ENCODE results near the gene RRBP1. TPM values are rescaled to one million over a fixed set of nuclear protein-coding genes. Genes with fewer than 3 reads are reported as not detected.

The RRBP1 gene
- total RNA-seq, 3 donors from 2014 or later: 210 to 402 (median 377) TPM

DNA sequence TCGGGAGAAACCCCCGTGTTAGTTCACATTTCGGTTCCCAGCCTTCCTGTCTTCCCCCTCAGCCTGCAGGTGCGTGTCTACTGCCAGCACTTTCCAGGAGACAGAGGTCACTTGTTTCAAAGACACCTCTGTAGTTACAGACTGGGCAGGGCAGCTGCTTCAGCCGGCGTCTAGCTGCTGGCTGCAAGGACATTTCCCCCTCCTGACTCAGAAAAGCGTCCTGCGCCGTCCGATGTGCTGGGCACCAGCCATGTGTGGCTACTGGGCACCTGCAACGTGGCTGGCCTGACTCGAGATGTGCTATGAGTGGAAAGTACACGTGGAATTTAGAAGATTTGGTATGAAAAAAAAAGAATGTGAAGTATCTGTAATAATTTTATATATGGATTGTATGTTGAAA lies 37.6 kb downstream of the RRBP1 start:
- ATAC-seq (peak; percentile 69), DNase-seq (peak; percentile 37 to 65 (median 62))
- Histone ChIP-seq H3K4me3 (no peak overlapping the region), H3K4me1 (ENCODE audit: low read depth) (peaks cover 51% of the 10 kb centered on the region), H3K36me3 (ENCODE audit: low read depth) (peaks cover 13% of the 10 kb centered on the region), H3K9me3 (no peaks in the 10 kb centered on the region)
- TF ChIP-seq, protein P1, sequence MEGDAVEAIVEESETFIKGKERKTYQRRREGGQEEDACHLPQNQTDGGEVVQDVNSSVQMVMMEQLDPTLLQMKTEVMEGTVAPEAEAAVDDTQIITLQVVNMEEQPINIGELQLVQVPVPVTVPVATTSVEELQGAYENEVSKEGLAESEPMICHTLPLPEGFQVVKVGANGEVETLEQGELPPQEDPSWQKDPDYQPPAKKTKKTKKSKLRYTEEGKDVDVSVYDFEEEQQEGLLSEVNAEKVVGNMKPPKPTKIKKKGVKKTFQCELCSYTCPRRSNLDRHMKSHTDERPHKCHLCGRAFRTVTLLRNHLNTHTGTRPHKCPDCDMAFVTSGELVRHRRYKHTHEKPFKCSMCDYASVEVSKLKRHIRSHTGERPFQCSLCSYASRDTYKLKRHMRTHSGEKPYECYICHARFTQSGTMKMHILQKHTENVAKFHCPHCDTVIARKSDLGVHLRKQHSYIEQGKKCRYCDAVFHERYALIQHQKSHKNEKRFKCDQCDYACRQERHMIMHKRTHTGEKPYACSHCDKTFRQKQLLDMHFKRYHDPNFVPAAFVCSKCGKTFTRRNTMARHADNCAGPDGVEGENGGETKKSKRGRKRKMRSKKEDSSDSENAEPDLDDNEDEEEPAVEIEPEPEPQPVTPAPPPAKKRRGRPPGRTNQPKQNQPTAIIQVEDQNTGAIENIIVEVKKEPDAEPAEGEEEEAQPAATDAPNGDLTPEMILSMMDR (IDR thresholded peaks at IDR 0.05): no peak
- intact Hi-C loops (cut with DNase I, micrococcal nuclease): no loop called here

GRCh38 chr20:17643531-17644188 lies 38.4 kb downstream of the RRBP1 start:
- no peak for ATAC-seq
- Histone ChIP-seq H3K4me3 (no peak overlapping the region), H3K4me1 (ENCODE audit: low read depth) (peaks cover 43% of the 10 kb centered on the region), H3K9me3 (no peaks in the 10 kb centered on the region), H3K36me3 (ENCODE audit: low read depth) (peaks cover 13% of the 10 kb centered on the region)
- TF ChIP-seq, protein P1 (IDR thresholded peaks at IDR 0.05): no peak
- intact Hi-C loops (cut with DNase I, micrococcal nuclease): no loop called here
- DNase-seq: peak in 2 of 3 donors; percentile 22

GRCh38 chr20:17642404-17643269 lies 39.4 kb downstream of the RRBP1 start:
- Histone ChIP-seq H3K36me3 (ENCODE audit: low read depth) (peaks cover 13% of the 10 kb centered on the region), H3K4me1 (ENCODE audit: low read depth) (peaks cover 33% of the 10 kb centered on the region), H3K9me3 (no peaks in the 10 kb centered on the region), H3K4me3 (no peak overlapping the region)
- intact Hi-C loops (cut with DNase I, micrococcal nuclease): no loop called here
- TF ChIP-seq, protein P1 (IDR thresholded peaks at IDR 0.05): no peak
- ATAC-seq: no peak
- peak in 2 of 3 donors; percentile 23 to 46 for DNase-seq

- Histone ChIP-seq H3K4me1 (ENCODE audit: low read depth) (peaks cover 26% of the 10 kb centered on the region), H3K4me3 (no peak overlapping the region), H3K9me3 (no peaks in the 10 kb centered on the region), H3K36me3 (ENCODE audit: low read depth) (peaks cover 13% of the 10 kb centered on the region)
- ATAC-seq: no peak
- TF ChIP-seq, protein P1 (IDR thresholded peaks at IDR 0.05): no peak
- DNase-seq: peak in 1 of 3 donors; percentile 30
- intact Hi-C loops (cut with DNase I, micrococcal nuclease): no loop called here
These were observed 40.0 kb downstream of the RRBP1 start for GRCh38 chr20:17641993-17642392.

DNA sequence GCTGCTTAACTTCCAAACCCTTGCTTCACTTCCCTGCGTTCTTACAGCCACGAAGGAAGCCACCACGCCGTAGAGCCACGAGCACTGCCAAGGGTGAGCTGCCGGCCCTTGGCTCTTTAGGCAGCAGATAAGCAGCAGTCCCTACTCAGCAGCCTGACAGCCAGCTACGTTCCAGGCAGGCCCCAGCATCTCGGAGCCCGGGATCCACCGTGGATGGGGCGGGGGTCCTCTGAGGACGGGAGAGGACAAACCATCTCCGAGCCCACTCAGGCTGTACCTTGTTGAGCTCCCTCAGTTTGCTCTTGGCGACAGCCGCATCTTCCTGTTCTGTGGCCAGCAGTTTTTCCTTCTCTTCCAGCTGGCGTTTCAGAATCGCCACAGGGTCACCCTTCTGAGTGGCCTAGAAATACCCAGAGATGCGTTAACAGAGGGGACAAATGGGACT lies 40.5 kb downstream of the RRBP1 start:
- ATAC-seq: no peak
- TF ChIP-seq, protein P1 (IDR thresholded peaks at IDR 0.05): no peak
- intact Hi-C loops (cut with DNase I, micrococcal nuclease): no loop called here
- Histone ChIP-seq H3K9me3 (no peaks in the 10 kb centered on the region), H3K4me1 (ENCODE audit: low read depth) (peaks cover 23% of the 10 kb centered on the region), H3K36me3 (ENCODE audit: low read depth) (peaks cover 13% of the 10 kb centered on the region), H3K4me3 (no peak overlapping the region)
- DNase-seq: no peak

Data from mucosa of descending colon (tissue), 3 donors.